Activated naive CD8-positive, alpha-beta T cell treated with anti-CD3 and anti-CD28 coated beads for 36 hours (primary cell): ENCODE data around the gene ERC1. TPM values are rescaled to one million over a fixed set of nuclear protein-coding genes. Genes with fewer than 3 reads are reported as not detected.
A peak's percentile ranks its signal among the peaks of the same experiment; 100 is the strongest.
"Not testable (repeated sequence)": the region's sequence is repeated elsewhere in the genome, so short reads cannot be mapped to it uniquely, and the experiment has no call there.

ENCODE experiments used
- DNase-seq: peaks from one replicate; pipeline ENCODE4 v3.0.0; 2021
- H3K27ac Mint-ChIP-seq: one replicate; pipeline ENCODE4 v1.8.0; 2022; ENCODE audit warnings: mild to moderate bottlenecking, moderate library complexity, mixed read lengths
- H3K27me3 Mint-ChIP-seq: one replicate; pipeline ENCODE4 v1.8.0; 2022; ENCODE audit warnings: mild to moderate bottlenecking, mixed read lengths
- H3K36me3 Mint-ChIP-seq: one replicate; pipeline ENCODE4 v1.8.0; 2021; ENCODE audit warnings: mild to moderate bottlenecking, mixed read lengths
- H3K4me1 Mint-ChIP-seq: one replicate; pipeline ENCODE4 v1.8.0; 2021; ENCODE audit warnings: mixed read lengths
- H3K4me3 Mint-ChIP-seq: one replicate; pipeline ENCODE4 v1.8.0; 2022; ENCODE audit warnings: mild to moderate bottlenecking, moderate library complexity, mixed read lengths
- H3K9me3 Mint-ChIP-seq: one replicate; pipeline ENCODE4 v1.8.0; 2022; ENCODE audit warnings: mixed read lengths
- total RNA-seq, 2 experiments: library from RNA; stranded (reverse); gene quantifications; one replicate each; pipeline ENCODE4 v1.2.3, GENCODE V29; 2021

The ERC1 gene
- total RNA-seq, 2 experiments from 2014 or later, result 24.0 to 25.5 TPM

- H3K27me3 Mint-ChIP-seq, result no peaks in the 10 kb centered on the region
- H3K36me3 Mint-ChIP-seq, result peaks cover 54% of the 10 kb centered on the region
- H3K27ac Mint-ChIP-seq, result no peak overlapping the region
- H3K4me1 Mint-ChIP-seq, result peaks cover 1% of the 10 kb centered on the region
- no peak for DNase-seq
- no peak overlapping the region for H3K4me3 Mint-ChIP-seq
- H3K9me3 Mint-ChIP-seq, result peaks cover 30% of the 10 kb centered on the region
These were observed 73.3 kb downstream of the ERC1 start for GRCh38 chr12:1064317-1064716.

GRCh38 chr12:1065629-1066028 lies 74.6 kb downstream of the ERC1 start:
- H3K27me3 Mint-ChIP-seq, result no peaks in the 10 kb centered on the region
- H3K9me3 Mint-ChIP-seq, result peaks cover 24% of the 10 kb centered on the region
- H3K27ac Mint-ChIP-seq, result no peak overlapping the region
- H3K36me3 Mint-ChIP-seq, result peaks cover 45% of the 10 kb centered on the region
- no peak for DNase-seq
- no peak overlapping the region for H3K4me3 Mint-ChIP-seq
- H3K4me1 Mint-ChIP-seq, result peaks cover 3% of the 10 kb centered on the region

GRCh38 chr12:1069846-1070245 lies 78.8 kb downstream of the ERC1 start:
- no peak for DNase-seq
- H3K27ac Mint-ChIP-seq, result no peak overlapping the region
- peaks cover 8% of the 10 kb centered on the region for H3K4me1 Mint-ChIP-seq
- no peaks in the 10 kb centered on the region for H3K27me3 Mint-ChIP-seq
- H3K4me3 Mint-ChIP-seq, result no peak overlapping the region
- peaks cover 12% of the 10 kb centered on the region for H3K36me3 Mint-ChIP-seq
- peaks cover 5% of the 10 kb centered on the region for H3K9me3 Mint-ChIP-seq

GRCh38 chr12:1071182-1071581 lies 80.2 kb downstream of the ERC1 start:
- no peak overlapping the region for H3K4me3 Mint-ChIP-seq
- no peaks in the 10 kb centered on the region for H3K9me3 Mint-ChIP-seq
- DNase-seq, result no peak
- H3K27me3 Mint-ChIP-seq, result no peaks in the 10 kb centered on the region
- peaks cover 8% of the 10 kb centered on the region for H3K4me1 Mint-ChIP-seq
- H3K27ac Mint-ChIP-seq, result no peak overlapping the region
- H3K36me3 Mint-ChIP-seq, result peaks cover 2% of the 10 kb centered on the region

GRCh38 chr12:1073652-1074051 lies 82.6 kb downstream of the ERC1 start:
- Mint-ChIP-seq H3K4me3 (no peak overlapping the region), H3K36me3 (peaks cover 2% of the 10 kb centered on the region), H3K4me1 (peaks cover 8% of the 10 kb centered on the region), H3K27ac (no peak overlapping the region), H3K27me3 (no peaks in the 10 kb centered on the region), H3K9me3 (peaks cover 2% of the 10 kb centered on the region)
- DNase-seq, result no peak

- H3K27me3 Mint-ChIP-seq, result no peaks in the 10 kb centered on the region
- H3K9me3 Mint-ChIP-seq, result peaks cover 5% of the 10 kb centered on the region
- peaks cover 3% of the 10 kb centered on the region for H3K36me3 Mint-ChIP-seq
- no peak overlapping the region for H3K27ac Mint-ChIP-seq
- no peak for DNase-seq
- peaks cover 11% of the 10 kb centered on the region for H3K4me1 Mint-ChIP-seq
- no peak overlapping the region for H3K4me3 Mint-ChIP-seq
These were observed 86.2 kb downstream of the ERC1 start for GRCh38 chr12:1077036-1077803.

- Mint-ChIP-seq H3K4me1 (peaks cover 11% of the 10 kb centered on the region), H3K27me3 (no peaks in the 10 kb centered on the region), H3K4me3 (no peak overlapping the region), H3K27ac (no peak overlapping the region), H3K36me3 (peaks cover 3% of the 10 kb centered on the region), H3K9me3 (peaks cover 5% of the 10 kb centered on the region)
- DNase-seq, result no peak
These were observed 87.0 kb downstream of the ERC1 start for GRCh38 chr12:1078002-1078401.

GRCh38 chr12:1080520-1081223 lies 89.6 kb downstream of the ERC1 start:
- no peak for DNase-seq
- Mint-ChIP-seq H3K36me3 (peaks cover 3% of the 10 kb centered on the region), H3K27me3 (no peaks in the 10 kb centered on the region), H3K27ac (no peak overlapping the region), H3K9me3 (peaks cover 5% of the 10 kb centered on the region), H3K4me1 (peaks cover 11% of the 10 kb centered on the region), H3K4me3 (no peak overlapping the region)

- peaks cover 5% of the 10 kb centered on the region for H3K9me3 Mint-ChIP-seq
These were observed 92.3 kb downstream of the ERC1 start for GRCh38 chr12:1083151-1083888.

GRCh38 chr12:1083889-1084262 lies 92.9 kb downstream of the ERC1 start:
- Mint-ChIP-seq H3K27ac (no peak overlapping the region), H3K4me3 (no peak overlapping the region), H3K36me3 (peaks cover 3% of the 10 kb centered on the region), H3K9me3 (peaks cover 3% of the 10 kb centered on the region), H3K27me3 (no peaks in the 10 kb centered on the region), H3K4me1 (peaks cover 11% of the 10 kb centered on the region)
- DNase-seq, result no peak

More at GRCh38 chr12:1083151-1083888, 92.3 kb downstream of the ERC1 start:
- H3K36me3 Mint-ChIP-seq, result peaks cover 3% of the 10 kb centered on the region
- DNase-seq, result no peak
- H3K27me3 Mint-ChIP-seq, result no peaks in the 10 kb centered on the region
- H3K4me3 Mint-ChIP-seq, result no peak overlapping the region
- H3K27ac Mint-ChIP-seq, result no peak overlapping the region
- peaks cover 11% of the 10 kb centered on the region for H3K4me1 Mint-ChIP-seq

- Mint-ChIP-seq H3K36me3 (no peaks in the 10 kb centered on the region), H3K27ac (no peak overlapping the region), H3K4me3 (no peak overlapping the region), H3K4me1 (peaks cover 9% of the 10 kb centered on the region), H3K27me3 (no peaks in the 10 kb centered on the region), H3K9me3 (no peaks in the 10 kb centered on the region)
- no peak for DNase-seq
These were observed 100.3 kb downstream of the ERC1 start for GRCh38 chr12:1091350-1091749.

GRCh38 chr12:1093166-1093751 lies 102.2 kb downstream of the ERC1 start:
- no peaks in the 10 kb centered on the region for H3K9me3 Mint-ChIP-seq
- H3K4me1 Mint-ChIP-seq, result peaks cover 13% of the 10 kb centered on the region
- H3K4me3 Mint-ChIP-seq, result no peak overlapping the region
- H3K27me3 Mint-ChIP-seq, result no peaks in the 10 kb centered on the region
- no peak overlapping the region for H3K27ac Mint-ChIP-seq
- H3K36me3 Mint-ChIP-seq, result no peaks in the 10 kb centered on the region
- DNase-seq, result no peak

- Mint-ChIP-seq H3K4me3 (no peak overlapping the region), H3K9me3 (no peaks in the 10 kb centered on the region), H3K27ac (no peak overlapping the region)
These were observed 103.7 kb downstream of the ERC1 start for GRCh38 chr12:1094714-1095113.

GRCh38 chr12:1099158-1099557 lies 108.1 kb downstream of the ERC1 start:
- Mint-ChIP-seq H3K27me3 (no peaks in the 10 kb centered on the region), H3K4me3 (no peak overlapping the region), H3K27ac (no peak overlapping the region), H3K9me3 (no peaks in the 10 kb centered on the region), H3K36me3 (no peaks in the 10 kb centered on the region), H3K4me1 (peaks cover 39% of the 10 kb centered on the region)
- peak; percentile 22 for DNase-seq

More at GRCh38 chr12:1094714-1095113, 103.7 kb downstream of the ERC1 start:
- Mint-ChIP-seq H3K27me3 (no peaks in the 10 kb centered on the region), H3K36me3 (no peaks in the 10 kb centered on the region), H3K4me1 (peaks cover 24% of the 10 kb centered on the region)
- no peak for DNase-seq

- H3K36me3 Mint-ChIP-seq, H3K27ac Mint-ChIP-seq, DNase-seq, H3K27me3 Mint-ChIP-seq, H3K9me3 Mint-ChIP-seq, H3K4me3 Mint-ChIP-seq: not testable (repeated sequence)
- peaks cover 42% of the 10 kb centered on the region for H3K4me1 Mint-ChIP-seq
These were observed 108.6 kb downstream of the ERC1 start for GRCh38 chr12:1099618-1100017.
